Hematopoietic multipotent progenitor cell treated with erythropoietin and hydrocortisone succinate and interleukin-3 and kit ligand, for 15 days (in vitro differentiated cells): ENCODE data around the gene RWDD1.

Experiments used
- DNase-seq: peaks from one replicate; pipeline ENCODE4 v3.0.0-alpha.2; 2015; ENCODE audit warnings: low spot score

Gene RWDD1

GRCh38 chr6:116611056-116611455, 39.8 kb downstream of the RWDD1 start:
- no peak for DNase-seq

GRCh38 chr6:116615937-116616736, 44.8 kb downstream of the RWDD1 start, which contains the start of gene RSPH4A:
TSS of gene RSPH4A (plus strand) at chr6:116616479. CDS start at chr6:116616624, 145 bp downstream.
- DNase-seq, result peak; percentile 27

GRCh38 chr6:116616737-116617053, 45.4 kb downstream of the RWDD1 start:
- no peak for DNase-seq

GRCh38 chr6:116624036-116624805, 52.9 kb downstream of the RWDD1 start:
- DNase-seq, result no peak

- no peak for DNase-seq
Measured at GRCh38 chr6:116625872-116626271, 54.6 kb downstream of the RWDD1 start.

DNA sequence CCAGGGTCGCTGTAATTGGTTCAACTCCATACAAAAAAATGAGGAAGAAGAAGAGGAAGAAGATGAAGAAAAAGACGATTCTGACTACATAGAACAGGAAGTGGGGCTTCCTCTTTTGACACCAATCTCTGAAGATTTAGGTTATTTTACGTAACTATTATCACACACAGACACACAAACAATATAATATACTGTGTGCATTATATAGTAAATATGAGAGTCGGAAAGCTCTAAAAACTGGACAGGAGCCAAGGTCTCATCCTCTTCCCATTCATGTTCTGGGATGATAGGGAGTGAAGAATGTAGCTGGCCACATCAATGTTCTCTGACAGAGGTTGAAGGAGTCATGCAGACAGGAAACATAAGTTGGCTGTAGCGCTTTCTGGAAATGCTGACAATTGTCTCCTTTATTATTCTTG, 58.3 kb downstream of the RWDD1 start:
- no peak for DNase-seq

DNA sequence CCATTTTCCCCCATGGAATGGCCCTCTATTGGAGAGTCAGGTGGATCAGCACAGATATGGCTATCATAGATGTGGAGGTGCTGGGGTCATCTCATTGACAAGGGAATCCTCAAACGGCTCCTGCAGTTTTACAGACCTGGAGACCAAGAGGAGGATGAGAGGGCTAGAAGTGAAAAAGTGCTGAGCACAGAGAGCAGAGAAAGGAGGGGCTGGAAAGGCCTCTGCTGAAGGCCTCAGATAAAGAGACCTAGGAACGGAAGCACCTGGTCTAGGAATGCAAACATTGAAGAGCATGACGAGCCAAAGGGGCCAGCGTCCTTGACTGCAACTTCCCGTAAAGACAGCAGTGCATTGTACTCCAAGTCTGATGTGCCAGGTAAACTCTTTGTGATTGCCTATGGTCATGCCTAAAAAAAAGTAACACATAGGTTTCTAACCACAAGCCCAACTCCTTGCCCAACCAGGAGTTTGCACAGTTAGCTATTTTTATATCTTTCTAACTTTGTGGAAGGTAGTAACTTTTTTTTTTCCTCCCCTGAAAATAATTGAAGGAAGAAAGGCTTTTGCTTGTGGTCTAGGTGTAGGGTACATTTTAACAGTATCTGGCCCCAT, 60.2 kb downstream of the RWDD1 start:
- no peak for DNase-seq

GRCh38 chr6:116633685-116634084, 62.4 kb downstream of the RWDD1 start:
- DNase-seq, result no peak
